ENCODE data around the gene SAMD11. TPM values are rescaled to one million over a fixed set of nuclear protein-coding genes. Genes with fewer than 3 reads are reported as not detected.
A peak's percentile ranks its signal among the peaks of the same experiment; 100 is the strongest.

Gene SAMD11
- total RNA-seq, 1 donor from 2014 or later = 0.53 TPM

DNA sequence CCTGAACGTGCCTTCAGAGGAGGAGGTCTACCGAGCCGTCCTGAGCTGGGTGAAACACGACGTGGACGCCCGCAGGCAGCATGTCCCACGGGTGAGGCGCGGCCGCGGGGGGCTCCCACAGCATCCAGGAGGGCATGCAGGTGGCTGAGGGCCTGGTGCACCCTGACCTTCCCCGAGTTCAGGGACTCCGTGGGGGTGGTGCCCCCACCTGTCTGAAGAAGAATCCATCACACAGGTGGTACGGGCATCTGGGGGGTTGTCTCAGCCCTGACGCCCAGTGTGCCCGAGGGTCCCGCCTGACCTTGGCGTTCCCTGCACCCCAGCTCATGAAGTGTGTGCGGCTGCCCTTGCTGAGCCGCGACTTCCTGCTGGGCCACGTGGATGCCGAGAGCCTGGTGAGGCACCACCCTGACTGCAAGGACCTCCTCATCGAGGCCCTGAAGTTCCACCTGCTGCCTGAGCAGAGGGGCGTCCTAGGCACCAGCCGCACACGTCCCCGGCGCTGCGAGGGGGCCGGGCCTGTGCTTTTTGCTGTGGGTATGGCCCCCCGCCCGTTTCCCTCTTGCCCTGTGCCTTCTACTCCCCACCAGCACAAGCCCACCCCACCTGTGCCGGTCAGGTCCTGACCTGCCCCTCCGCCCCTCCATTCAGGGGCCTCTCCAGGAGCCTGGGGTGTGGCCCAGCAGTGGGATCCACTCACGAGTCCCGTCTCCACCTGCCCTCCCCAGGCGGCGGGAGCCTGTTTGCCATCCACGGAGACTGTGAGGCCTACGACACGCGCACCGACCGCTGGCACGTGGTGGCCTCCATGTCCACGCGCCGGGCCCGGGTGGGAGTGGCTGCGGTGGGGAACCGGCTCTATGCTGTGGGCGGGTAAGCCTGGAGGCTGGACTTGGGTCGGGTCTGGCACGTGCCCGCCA, 38.9 kb downstream of the SAMD11 start:
- H3K4me3 ChIP-seq (ENCODE audit: low read depth, low read length) = no peak overlapping the region
- no peak for FAIRE-seq

GRCh38 chr1:963301-963651, 39.6 kb downstream of the SAMD11 start:
- TF ChIP-seq CTCF (IDR thresholded peaks at IDR 0.05; ENCODE audit: insufficient read depth, low read length, severe bottlenecking) = no peak
- Histone ChIP-seq H3K4me3 (ENCODE audit: low read depth, low read length) (no peak overlapping the region), H3K27me3 (ENCODE audit: control insufficient read depth, insufficient read depth, low read length) (no peaks in the 10 kb centered on the region), H3K36me3 (ENCODE audit: control insufficient read depth, insufficient read depth, low read length) (peaks cover 10% of the 10 kb centered on the region)
- DNase-seq (ENCODE audit: low read depth) = no peak
- no peak for FAIRE-seq

More for the DNA sequence above, 38.9 kb downstream of the SAMD11 start:
- Histone ChIP-seq H3K27me3 (ENCODE audit: control insufficient read depth, insufficient read depth, low read length) (no peaks in the 10 kb centered on the region), H3K36me3 (ENCODE audit: control insufficient read depth, insufficient read depth, low read length) (peaks cover 8% of the 10 kb centered on the region)
- TF ChIP-seq CTCF (IDR thresholded peaks at IDR 0.05; ENCODE audit: insufficient read depth, low read length, severe bottlenecking) = no peak
- DNase-seq (ENCODE audit: low read depth) = no peak

DNA sequence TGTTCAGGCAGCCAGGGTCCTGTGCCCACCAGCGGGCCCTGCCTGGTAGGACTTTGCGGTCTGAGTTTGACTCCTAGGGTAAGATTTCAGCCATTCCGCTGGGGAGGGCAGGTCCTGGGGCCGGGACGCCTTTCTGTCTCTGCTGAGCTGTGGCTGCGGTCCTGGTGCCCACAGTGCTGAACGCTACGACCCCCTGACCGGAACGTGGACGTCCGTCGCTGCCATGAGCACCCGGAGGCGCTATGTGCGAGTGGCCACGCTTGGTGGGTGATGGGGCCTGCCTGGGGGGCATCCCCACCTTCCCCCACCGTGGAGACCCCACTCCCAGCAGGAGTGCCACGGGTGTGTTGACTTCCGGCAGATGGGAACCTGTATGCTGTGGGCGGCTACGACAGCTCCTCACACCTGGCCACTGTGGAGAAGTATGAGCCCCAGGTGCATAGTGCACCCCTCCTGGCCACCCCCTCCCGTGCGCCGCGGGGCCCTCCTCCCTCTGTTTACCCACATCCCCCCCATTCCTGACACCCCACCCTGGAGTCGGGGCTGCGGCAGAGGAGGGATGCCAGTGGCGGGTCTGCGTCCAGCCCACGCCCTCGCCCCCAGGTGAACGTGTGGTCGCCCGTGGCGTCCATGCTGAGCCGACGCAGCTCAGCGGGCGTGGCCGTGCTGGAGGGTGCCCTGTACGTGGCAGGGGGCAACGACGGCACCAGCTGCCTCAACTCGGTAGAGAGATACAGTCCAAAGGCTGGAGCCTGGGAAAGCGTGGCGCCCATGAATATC, 40.2 kb downstream of the SAMD11 start:
- no peak for DNase-seq (ENCODE audit: low read depth)
- Histone ChIP-seq H3K4me3 (ENCODE audit: low read depth, low read length) (no peak overlapping the region), H3K36me3 (ENCODE audit: control insufficient read depth, insufficient read depth, low read length) (peaks cover 10% of the 10 kb centered on the region), H3K27me3 (ENCODE audit: control insufficient read depth, insufficient read depth, low read length) (no peaks in the 10 kb centered on the region)
- no peak for TF ChIP-seq CTCF (IDR thresholded peaks at IDR 0.05; ENCODE audit: insufficient read depth, low read length, severe bottlenecking)
- FAIRE-seq = no peak

GRCh38 chr1:964691-965525, 41.2 kb downstream of the SAMD11 start:
- no peaks in the 10 kb centered on the region for H3K27me3 ChIP-seq (ENCODE audit: control insufficient read depth, insufficient read depth, low read length)
- H3K36me3 ChIP-seq (ENCODE audit: control insufficient read depth, insufficient read depth, low read length) = peaks cover 10% of the 10 kb centered on the region
- H3K4me3 ChIP-seq (ENCODE audit: low read depth, low read length) = no peak overlapping the region
- FAIRE-seq (no peak), DNase-seq (ENCODE audit: low read depth) (no peak)
- TF ChIP-seq CTCF (IDR thresholded peaks at IDR 0.05; ENCODE audit: insufficient read depth, low read length, severe bottlenecking) = no peak

DNA sequence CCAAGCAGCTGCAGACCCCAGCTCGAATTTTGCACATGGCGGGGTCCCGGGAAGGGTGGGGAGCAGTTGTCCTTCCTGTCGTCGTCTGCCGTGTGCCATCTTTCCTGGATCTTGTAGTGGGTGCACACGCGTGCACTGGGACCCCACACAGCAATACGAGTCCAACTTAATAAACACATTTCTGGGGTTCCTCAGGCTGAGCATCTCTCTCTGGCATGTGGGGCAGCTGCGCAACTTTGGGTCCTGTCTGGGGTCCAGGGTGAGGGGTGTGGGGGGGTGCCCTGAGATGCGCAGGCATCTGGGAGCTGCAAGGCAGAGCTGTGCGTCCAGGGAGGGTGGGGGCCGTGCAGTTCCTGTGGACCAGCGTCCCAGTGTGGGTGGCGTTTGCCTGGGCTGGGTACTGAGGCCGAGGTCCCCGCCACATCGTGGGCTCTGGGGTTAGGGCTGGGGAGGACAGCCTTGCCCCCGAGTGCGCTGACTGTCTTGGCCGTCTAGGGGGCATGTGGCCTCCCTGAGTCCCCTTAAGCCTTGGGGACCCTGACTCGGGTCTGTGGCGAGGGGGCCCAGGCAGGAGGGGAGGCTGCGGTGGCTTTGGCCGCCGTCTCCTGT, 41.9 kb downstream of the SAMD11 start:
- FAIRE-seq (no peak), DNase-seq (ENCODE audit: low read depth) (no peak)
- Histone ChIP-seq H3K27me3 (ENCODE audit: control insufficient read depth, insufficient read depth, low read length) (no peaks in the 10 kb centered on the region), H3K36me3 (ENCODE audit: control insufficient read depth, insufficient read depth, low read length) (peaks cover 12% of the 10 kb centered on the region), H3K4me3 (ENCODE audit: low read depth, low read length) (peak overlapping the region; percentile 99)
- TF ChIP-seq CTCF (IDR thresholded peaks at IDR 0.05; ENCODE audit: insufficient read depth, low read length, severe bottlenecking) = no peak

All from bronchial epithelial cell (primary cell).